Progenitor cell of endocrine pancreas (in vitro differentiated cells): ENCODE data around the gene C4orf50. TPM values are rescaled to one million over a fixed set of nuclear protein-coding genes. Genes with fewer than 3 reads are reported as not detected.

ENCODE experiments used
- DNase-seq: peaks from one replicate; pipeline ENCODE4 v3.0.0; 2021; ENCODE audit warnings: low spot score; ENCODE audit not compliant: unreplicated experiment
- H3K27ac Mint-ChIP-seq: 2 replicates; pipeline ENCODE4 v1.8.0; 2021; ENCODE audit warnings: mild to moderate bottlenecking, moderate library complexity, mixed read lengths
- H3K27me3 Mint-ChIP-seq: 2 replicates; pipeline ENCODE4 v1.8.0; 2021; ENCODE audit warnings: mixed read lengths
- H3K36me3 Mint-ChIP-seq: 2 replicates; pipeline ENCODE4 v1.8.0; 2022; ENCODE audit warnings: mixed read lengths; ENCODE audit not compliant: insufficient read depth
- H3K4me1 Mint-ChIP-seq: 2 replicates; pipeline ENCODE4 v1.8.0; 2021; ENCODE audit warnings: low read depth, mixed read lengths
- H3K4me3 Mint-ChIP-seq: 2 replicates; pipeline ENCODE4 v1.8.0; 2021; ENCODE audit warnings: low read depth, mild to moderate bottlenecking, moderate library complexity, mixed read lengths
- H3K9me3 Mint-ChIP-seq: 2 replicates; pipeline ENCODE4 v1.8.0; 2021; ENCODE audit warnings: low read depth, mixed read lengths
- CTCF ChIP-seq: fragments of 200-600 bp; sonication (generic); IDR thresholded peaks from one replicate; pipeline ENCODE4 v1.5.0; 2021; ENCODE audit warnings: antibody characterized with exemption, mild to moderate bottlenecking; ENCODE audit not compliant: unreplicated experiment
- total RNA-seq: library from RNA; stranded (reverse); gene quantifications from 2 replicates; pipeline ENCODE4 v1.2.1, GENCODE V29; 2021

C4orf50 gene
- total RNA-seq, 1 donor from 2014 or later = 0.19 TPM

GRCh38 chr4:5927116-5927515, 91.1 kb downstream of the C4orf50 start:
- H3K4me1 Mint-ChIP-seq = no peaks in the 10 kb centered on the region
- no peaks in the 10 kb centered on the region for H3K9me3 Mint-ChIP-seq
- DNase-seq = no peak
- H3K27ac Mint-ChIP-seq = no peak overlapping the region
- no peak for TF ChIP-seq CTCF
- H3K4me3 Mint-ChIP-seq = no peak overlapping the region
- H3K36me3 Mint-ChIP-seq = no peaks in the 10 kb centered on the region
- peaks cover 62% of the 10 kb centered on the region for H3K27me3 Mint-ChIP-seq

- Mint-ChIP-seq H3K4me3 (no peak overlapping the region), H3K9me3 (no peaks in the 10 kb centered on the region), H3K27ac (no peak overlapping the region), H3K4me1 (no peaks in the 10 kb centered on the region), H3K36me3 (no peaks in the 10 kb centered on the region), H3K27me3 (peaks cover 64% of the 10 kb centered on the region)
- TF ChIP-seq CTCF = no peak
- no peak for DNase-seq
These were observed 91.6 kb downstream of the C4orf50 start for GRCh38 chr4:5926598-5926997.

- Mint-ChIP-seq H3K4me3 (no peak overlapping the region), H3K27me3 (peaks cover 62% of the 10 kb centered on the region), H3K9me3 (no peaks in the 10 kb centered on the region), H3K36me3 (no peaks in the 10 kb centered on the region), H3K4me1 (no peaks in the 10 kb centered on the region), H3K27ac (no peak overlapping the region)
- TF ChIP-seq CTCF = no peak
- no peak for DNase-seq
These were observed 92.6 kb downstream of the C4orf50 start for GRCh38 chr4:5925419-5926200.

GRCh38 chr4:5924461-5925125, 93.6 kb downstream of the C4orf50 start:
- Mint-ChIP-seq H3K36me3 (no peaks in the 10 kb centered on the region), H3K27me3 (peaks cover 59% of the 10 kb centered on the region), H3K4me3 (no peak overlapping the region), H3K4me1 (no peaks in the 10 kb centered on the region), H3K9me3 (no peaks in the 10 kb centered on the region), H3K27ac (no peak overlapping the region)
- no peak for DNase-seq
- no peak for TF ChIP-seq CTCF

- DNase-seq = no peak
- no peak for TF ChIP-seq CTCF
- Mint-ChIP-seq H3K36me3 (no peaks in the 10 kb centered on the region), H3K27me3 (peaks cover 47% of the 10 kb centered on the region), H3K4me1 (no peaks in the 10 kb centered on the region), H3K4me3 (no peak overlapping the region), H3K9me3 (no peaks in the 10 kb centered on the region), H3K27ac (no peak overlapping the region)
These were observed 94.9 kb downstream of the C4orf50 start for GRCh38 chr4:5923376-5923775.
